ENCODE measurements around the gene CELF2. TPM values are rescaled to one million over a fixed set of nuclear protein-coding genes. Genes with fewer than 3 reads are reported as not detected.

The CELF2 gene
- total RNA-seq, 2 experiments from 2014 or later: 165 to 181 TPM

- peaks cover 12% of the 10 kb centered on the region for H3K4me1 Mint-ChIP-seq
- H3K36me3 Mint-ChIP-seq (ENCODE audit: low read depth): peaks cover 32% of the 10 kb centered on the region
- no peak overlapping the region for H3K4me3 Mint-ChIP-seq
- no peak for DNase-seq
- H3K27ac Mint-ChIP-seq: no peak overlapping the region
- ChIA-PET POLR2A (no interaction called here), CTCF (no interaction called here)
- H3K9me3 Mint-ChIP-seq: no peaks in the 10 kb centered on the region
- H3K27me3 Mint-ChIP-seq: no peaks in the 10 kb centered on the region
Measured at GRCh38 chr10:11245981-11246590, 228.4 kb downstream of the CELF2 start.

- ChIA-PET CTCF (no interaction called here), POLR2A (no interaction called here)
- Mint-ChIP-seq H3K9me3 (no peaks in the 10 kb centered on the region), H3K4me3 (no peak overlapping the region), H3K27ac (no peak overlapping the region), H3K27me3 (no peaks in the 10 kb centered on the region), H3K36me3 (ENCODE audit: low read depth) (peaks cover 35% of the 10 kb centered on the region), H3K4me1 (peaks cover 12% of the 10 kb centered on the region)
- no peak for DNase-seq
Measured at GRCh38 chr10:11246752-11247467, 229.2 kb downstream of the CELF2 start.

GRCh38 chr10:11249152-11249807, 231.6 kb downstream of the CELF2 start:
- Mint-ChIP-seq H3K4me3 (no peak overlapping the region), H3K4me1 (peaks cover 22% of the 10 kb centered on the region), H3K27ac (no peak overlapping the region), H3K9me3 (no peaks in the 10 kb centered on the region), H3K36me3 (ENCODE audit: low read depth) (peaks cover 40% of the 10 kb centered on the region), H3K27me3 (no peaks in the 10 kb centered on the region)
- DNase-seq: no peak
- ChIA-PET POLR2A (no interaction called here), CTCF (no interaction called here)

DNA sequence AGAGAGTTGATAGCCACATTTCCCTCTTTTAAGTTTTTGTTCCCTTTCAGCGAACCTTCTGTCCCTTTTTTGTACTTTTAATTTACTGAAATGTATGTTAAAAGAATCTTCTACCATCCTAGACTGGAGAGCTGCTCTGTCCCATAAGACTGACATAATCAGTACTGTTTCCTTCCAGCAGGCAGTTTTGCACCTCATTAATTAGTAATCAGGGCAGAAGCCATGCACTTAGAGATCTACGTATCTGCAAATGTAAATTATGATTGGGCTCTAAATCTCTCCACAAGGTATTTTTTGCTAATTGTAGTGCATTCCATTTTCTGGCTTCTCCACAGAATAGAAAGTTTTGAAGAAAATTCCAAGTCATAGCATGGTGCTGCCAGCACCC, 232.1 kb downstream of the CELF2 start:
- Mint-ChIP-seq H3K4me3 (no peak overlapping the region), H3K9me3 (no peaks in the 10 kb centered on the region), H3K4me1 (peaks cover 25% of the 10 kb centered on the region), H3K36me3 (ENCODE audit: low read depth) (peaks cover 44% of the 10 kb centered on the region), H3K27ac (no peak overlapping the region), H3K27me3 (no peaks in the 10 kb centered on the region)
- DNase-seq: no peak
- POLR2A ChIA-PET: no interaction called here
- CTCF ChIA-PET: no interaction called here

DNA sequence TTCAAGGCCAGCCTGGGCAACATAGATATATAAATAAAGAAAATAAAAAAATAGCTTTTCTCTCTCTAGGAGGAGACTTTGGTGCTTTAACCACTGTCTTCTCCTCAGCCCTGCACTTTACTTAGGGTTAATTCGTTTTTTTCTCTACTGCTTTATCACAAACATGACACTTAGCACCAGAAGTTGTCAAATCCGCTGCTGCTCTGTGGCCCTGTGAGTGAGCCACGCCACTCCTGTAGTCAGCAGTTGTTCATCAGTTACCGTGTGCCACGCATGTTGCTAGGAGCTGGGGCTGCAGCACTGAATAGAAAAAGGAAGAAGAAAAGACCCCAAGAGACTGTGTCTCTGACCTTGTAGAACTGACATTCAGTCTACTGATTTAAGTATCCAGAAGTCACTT, 232.6 kb downstream of the CELF2 start:
- H3K27ac Mint-ChIP-seq: no peak overlapping the region
- POLR2A ChIA-PET: no interaction called here

DNA sequence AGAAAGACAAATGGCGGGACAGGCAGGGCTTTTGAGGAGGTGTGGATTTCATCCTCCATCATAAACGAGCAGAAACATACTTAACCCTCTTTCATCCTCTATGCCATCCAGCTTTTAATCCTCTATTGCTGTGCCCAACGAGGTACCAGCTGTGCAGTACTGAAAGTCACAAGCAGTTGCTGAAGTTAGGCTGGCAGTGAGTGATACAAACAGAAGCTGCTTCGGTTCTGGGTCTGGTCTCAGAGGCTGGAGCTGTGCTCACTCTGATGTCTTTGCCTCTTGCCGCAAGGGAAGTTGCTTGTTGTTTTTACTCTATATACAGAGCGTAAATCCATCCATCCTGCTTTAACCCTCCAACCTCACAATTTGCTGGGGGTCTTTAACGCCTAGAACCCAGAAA, 235.2 kb downstream of the CELF2 start:
- ChIA-PET POLR2A (no interaction called here), CTCF (interaction anchor here (1.3 kb wide), 1 partner anchor 17 kb away, joined by 4 read pairs; no protein-coding TSS in a partner anchor)
- no peak overlapping the region for H3K27ac Mint-ChIP-seq
- no peaks in the 10 kb centered on the region for H3K27me3 Mint-ChIP-seq
- peaks cover 49% of the 10 kb centered on the region for H3K4me1 Mint-ChIP-seq
- peaks cover 68% of the 10 kb centered on the region for H3K36me3 Mint-ChIP-seq (ENCODE audit: low read depth)
- H3K9me3 Mint-ChIP-seq: no peaks in the 10 kb centered on the region
- H3K4me3 Mint-ChIP-seq: no peak overlapping the region
- no peak for DNase-seq

More for the DNA sequence above, 232.6 kb downstream of the CELF2 start:
- Mint-ChIP-seq H3K4me3 (no peak overlapping the region), H3K27me3 (no peaks in the 10 kb centered on the region), H3K4me1 (peaks cover 30% of the 10 kb centered on the region), H3K9me3 (no peaks in the 10 kb centered on the region), H3K36me3 (ENCODE audit: low read depth) (peaks cover 49% of the 10 kb centered on the region)
- no peak for DNase-seq
- CTCF ChIA-PET: no interaction called here

DNA sequence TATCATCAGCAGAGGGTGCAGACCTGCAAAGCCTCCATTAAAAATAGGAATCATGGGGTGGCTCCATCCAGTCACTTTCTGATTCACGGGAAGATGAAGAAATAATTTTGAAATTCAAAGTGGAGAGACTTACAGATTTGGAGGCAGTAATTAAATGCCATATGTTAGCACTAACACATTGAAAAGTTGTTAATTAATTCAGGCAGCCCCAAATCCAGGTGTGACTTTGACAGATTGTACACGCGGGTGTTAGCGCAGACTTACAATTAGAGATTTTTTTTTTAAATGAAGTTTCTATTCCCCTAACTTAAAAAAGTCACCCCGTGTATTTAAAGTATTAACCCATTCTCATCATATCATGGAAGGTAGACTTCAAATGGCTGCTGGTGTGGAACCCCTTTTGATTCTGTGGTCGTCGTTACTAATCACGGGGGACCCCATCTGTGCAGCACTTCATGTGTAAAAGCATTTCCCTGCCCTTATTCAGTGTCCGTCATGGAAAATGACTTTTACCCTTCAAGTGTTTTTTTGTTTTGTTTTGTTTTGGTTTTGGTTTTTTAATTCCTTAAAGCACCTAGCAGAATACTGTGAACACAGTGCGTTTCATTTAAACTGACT, 235.8 kb downstream of the CELF2 start:
- ChIA-PET POLR2A (no interaction called here), CTCF (interaction anchor here (0.8 kb wide), 1 partner anchor 10 kb away, joined by 3 read pairs; no protein-coding TSS in a partner anchor)
- no peak overlapping the region for H3K4me3 Mint-ChIP-seq
- no peaks in the 10 kb centered on the region for H3K9me3 Mint-ChIP-seq
- H3K36me3 Mint-ChIP-seq (ENCODE audit: low read depth): peaks cover 71% of the 10 kb centered on the region
- no peaks in the 10 kb centered on the region for H3K27me3 Mint-ChIP-seq
- no peak for DNase-seq
- peaks cover 53% of the 10 kb centered on the region for H3K4me1 Mint-ChIP-seq
- H3K27ac Mint-ChIP-seq: peak overlapping the region; percentile 15

DNA sequence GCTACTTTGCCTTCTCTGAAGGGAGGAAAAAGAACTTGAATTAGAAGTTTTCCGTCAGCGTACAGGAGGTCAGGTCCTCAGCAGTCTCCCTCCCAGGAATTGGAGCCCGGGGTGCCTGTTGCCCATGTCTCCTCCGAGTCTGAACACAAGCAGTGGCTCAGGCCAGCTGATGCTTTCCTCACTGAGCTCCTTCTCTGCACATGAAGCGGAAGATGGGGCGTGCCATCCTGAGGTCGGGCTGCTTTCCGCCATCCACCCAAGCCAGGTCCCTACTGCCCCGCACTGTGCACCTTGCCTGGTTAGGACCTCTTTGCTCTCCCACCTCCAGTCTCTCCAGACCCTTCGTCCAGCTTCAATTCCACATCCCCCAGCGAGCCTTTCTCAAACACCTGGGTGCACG, 237.5 kb downstream of the CELF2 start:
- POLR2A ChIA-PET: interaction anchor here (0.6 kb wide), 1 partner anchor 148 kb away, joined by 3 read pairs; no protein-coding TSS in a partner anchor
- Mint-ChIP-seq H3K4me3 (no peak overlapping the region), H3K4me1 (peaks cover 58% of the 10 kb centered on the region)

DNA sequence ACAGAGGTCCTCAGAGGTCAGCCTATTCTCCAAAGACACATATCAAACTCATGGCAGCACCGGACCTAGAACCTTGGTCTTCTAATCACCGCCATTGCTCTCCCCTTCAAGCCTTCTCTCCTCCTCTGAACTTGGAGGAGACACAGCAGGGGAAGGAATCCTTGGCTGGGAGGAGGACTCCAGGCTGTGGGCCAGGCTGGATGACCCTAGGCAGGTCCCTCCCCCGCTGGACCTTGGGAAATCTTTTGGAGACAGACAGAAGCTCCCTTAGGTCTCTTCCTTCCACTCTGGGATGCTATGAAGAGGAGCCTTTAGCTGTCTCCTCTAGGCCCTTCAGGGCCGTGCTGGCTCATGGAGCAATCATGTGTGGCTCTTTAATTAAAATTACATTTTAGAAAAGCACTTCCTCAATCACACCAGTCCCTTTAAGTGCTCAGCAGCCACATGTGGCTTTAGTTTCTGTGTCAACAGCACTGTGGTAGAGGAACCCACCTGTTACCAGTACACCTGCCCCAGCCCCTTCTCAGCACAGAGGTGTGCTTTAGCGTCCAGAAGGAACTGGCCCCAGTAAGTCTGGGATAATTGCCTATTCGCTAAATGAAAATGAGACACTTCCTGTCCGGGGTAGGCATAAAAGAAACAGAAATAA, 238.2 kb downstream of the CELF2 start:
- no peaks in the 10 kb centered on the region for H3K9me3 Mint-ChIP-seq
- peaks cover 83% of the 10 kb centered on the region for H3K36me3 Mint-ChIP-seq (ENCODE audit: low read depth)
- peaks cover 60% of the 10 kb centered on the region for H3K4me1 Mint-ChIP-seq
- CTCF ChIA-PET: interaction anchor here (1.0 kb wide), 2 partner anchors 11 to 15 kb away, joined by 3 read pairs; no protein-coding TSS in a partner anchor
- DNase-seq: no peak
- POLR2A ChIA-PET: no interaction called here
- peak overlapping the region; percentile 57 for H3K27ac Mint-ChIP-seq
- no peaks in the 10 kb centered on the region for H3K27me3 Mint-ChIP-seq
- H3K4me3 Mint-ChIP-seq: no peak overlapping the region

More for the DNA sequence above, 237.5 kb downstream of the CELF2 start:
- CTCF ChIA-PET: interaction anchor here (1.0 kb wide), 1 partner anchor 14 kb away, joined by 3 read pairs; no protein-coding TSS in a partner anchor
- no peak for DNase-seq
- Mint-ChIP-seq H3K27me3 (no peaks in the 10 kb centered on the region), H3K9me3 (no peaks in the 10 kb centered on the region), H3K36me3 (ENCODE audit: low read depth) (peaks cover 78% of the 10 kb centered on the region), H3K27ac (peak overlapping the region; percentile 17)

- no peak overlapping the region for H3K4me3 Mint-ChIP-seq
- ChIA-PET POLR2A (interaction anchor here (0.6 kb wide), 1 partner anchor 67 kb away, joined by 9 read pairs; no protein-coding TSS in a partner anchor), CTCF (interaction anchor here (0.7 to 1.6 kb wide), 3 partner anchors 18 to 99 kb away, joined by 3 to 4 read pairs (median 4); no protein-coding TSS in a partner anchor)
- no peaks in the 10 kb centered on the region for H3K27me3 Mint-ChIP-seq
- peak overlapping the region; percentile 54 for H3K27ac Mint-ChIP-seq
- no peaks in the 10 kb centered on the region for H3K9me3 Mint-ChIP-seq
- peaks cover 68% of the 10 kb centered on the region for H3K4me1 Mint-ChIP-seq
- no peak for DNase-seq
- H3K36me3 Mint-ChIP-seq (ENCODE audit: low read depth): peaks cover 84% of the 10 kb centered on the region
Measured at GRCh38 chr10:11256896-11257295, 239.2 kb downstream of the CELF2 start.

DNA sequence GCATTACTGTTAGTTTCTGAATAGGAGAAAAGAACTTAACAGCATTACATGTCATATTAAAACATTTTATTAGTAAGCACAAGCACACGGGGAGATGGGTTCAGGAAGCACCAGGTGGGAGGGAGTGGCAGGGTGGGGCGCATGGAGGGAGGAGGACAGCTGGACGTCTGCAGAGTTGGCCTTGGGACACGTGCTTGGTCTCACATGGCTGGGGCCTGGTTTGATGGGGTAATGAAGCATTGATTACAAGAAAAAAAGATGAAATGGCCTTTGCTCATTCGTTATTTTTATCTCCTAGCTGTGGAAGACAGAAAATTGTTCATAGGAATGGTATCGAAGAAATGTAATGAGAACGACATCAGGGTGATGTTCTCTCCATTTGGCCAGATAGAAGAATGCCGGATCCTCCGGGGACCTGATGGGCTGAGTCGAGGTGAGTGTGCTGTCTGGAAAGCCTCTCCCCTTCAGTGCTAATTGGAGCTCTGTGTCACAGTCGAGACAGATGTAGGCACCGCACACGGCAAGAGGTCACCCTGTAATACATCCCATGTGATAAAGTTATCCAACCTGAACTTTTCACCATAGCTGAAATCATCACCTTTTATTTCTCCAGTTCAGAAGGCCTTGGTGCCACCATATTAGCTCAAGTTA, 239.9 kb downstream of the CELF2 start:
- Mint-ChIP-seq H3K27me3 (no peaks in the 10 kb centered on the region), H3K27ac (peak overlapping the region; percentile 43), H3K4me3 (no peak overlapping the region), H3K36me3 (ENCODE audit: low read depth) (peaks cover 89% of the 10 kb centered on the region), H3K4me1 (peaks cover 73% of the 10 kb centered on the region), H3K9me3 (no peaks in the 10 kb centered on the region)
- no peak for DNase-seq
- CTCF ChIA-PET: interaction anchor here (0.8 to 1.6 kb wide), 3 partner anchors 19 to 99 kb away, joined by 3 to 4 read pairs (median 3); no protein-coding TSS in a partner anchor
- POLR2A ChIA-PET: no interaction called here

DNA sequence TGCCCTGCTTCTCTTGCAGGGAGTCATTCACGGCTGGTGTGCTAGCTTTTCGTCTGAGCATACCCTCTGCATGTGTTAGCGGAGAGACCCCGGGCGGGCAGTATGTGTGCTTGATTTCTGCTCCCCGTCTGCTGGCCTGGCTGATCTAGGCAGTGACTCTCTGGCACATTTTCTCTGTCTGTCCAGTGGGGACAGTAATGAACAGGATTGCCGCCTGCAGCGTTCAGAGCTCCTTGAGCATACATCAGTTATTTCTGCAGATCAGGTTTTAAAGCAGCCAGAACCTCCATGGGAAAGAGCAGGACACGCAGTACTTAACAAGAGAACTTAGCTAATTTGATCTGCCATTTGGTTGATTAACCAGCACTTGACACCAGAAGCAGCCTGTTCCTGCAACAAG, 242.5 kb downstream of the CELF2 start:
- no peak overlapping the region for H3K27ac Mint-ChIP-seq
- CTCF ChIA-PET: interaction anchor here (1.0 kb wide), 1 partner anchor 21 kb away, joined by 3 read pairs; no protein-coding TSS in a partner anchor
- POLR2A ChIA-PET: no interaction called here
- no peak for DNase-seq
- H3K9me3 Mint-ChIP-seq: no peaks in the 10 kb centered on the region
- no peaks in the 10 kb centered on the region for H3K27me3 Mint-ChIP-seq
- H3K4me1 Mint-ChIP-seq: peaks cover 67% of the 10 kb centered on the region
- no peak overlapping the region for H3K4me3 Mint-ChIP-seq
- peaks cover 88% of the 10 kb centered on the region for H3K36me3 Mint-ChIP-seq (ENCODE audit: low read depth)
